GM12878 (cell line): Measurements from ENCODE around the gene TMEM82. TPM values are rescaled to one million over a fixed set of nuclear protein-coding genes. Genes with fewer than 3 reads are reported as not detected.

ENCODE experiments used
- ATAC-seq: fragments of 200-7000 bp; cut with Tn5 transposase; 3 replicates; pipeline ENCODE4 v1.9.1; 2020; ENCODE audit warnings: mild to moderate bottlenecking, moderate library complexity
- BruUV-seq: library from RNA; stranded (reverse); fragments of 400-500 nt; replicated peaks from 2 replicates; lab custom pipeline; 2021; lab: Mats Ljungman, UMichigan
- CTCF ChIA-PET: fragments of 300-600 bp; sonication (Branson Sonifier 250); formaldehyde crosslinking; extraction: SDS; loops from one replicate; lab custom pipeline; 2021; ENCODE audit warnings: inconsistent platforms; lab: Yijun Ruan, JAX
- POLR2A ChIA-PET: fragments of 350-600 bp; formaldehyde crosslinking; extraction: SDS; loops from one replicate; lab custom pipeline; 2021; ENCODE audit warnings: inconsistent platforms; lab: Charles Lee
- RAD21 ChIA-PET: fragments of 300-600 bp; sonication (Branson Sonifier 250); formaldehyde crosslinking; loops from one replicate; lab custom pipeline; 2023; ENCODE audit warnings: antibody characterized with exemption; ENCODE audit not compliant: unreplicated experiment; lab: Charles Lee
- SMC1A ChIA-PET: fragments of 300-600 bp; sonication (Branson Sonifier 250); formaldehyde crosslinking; loops from one replicate; lab custom pipeline; 2023; ENCODE audit not compliant: unreplicated experiment, uncharacterized antibody; lab: Charles Lee
- DNase-seq: peaks from one replicate; pipeline ENCODE4 v3.0.0-alpha.2; 2011; ENCODE audit warnings: low read depth, low spot score
- FAIRE-seq: peaks from 3 replicates; lab custom pipeline; 2011; peaks lifted over from hg19 to GRCh38; lab: Jason Lieb, UNC
- H2AFZ ChIP-seq: 2 replicates; pipeline ENCODE4 v1.6.0; 2011; ENCODE audit warnings: low read depth, low read length, control low read depth; ENCODE audit not compliant: control insufficient read depth
- H3K27ac ChIP-seq: 2 replicates; pipeline ENCODE4 v1.5.1; 2011; ENCODE audit warnings: control low read depth; ENCODE audit not compliant: control insufficient read depth, insufficient read depth
- H3K27me3 ChIP-seq, 2 experiments: replicated peaks in 1 of 2; 2 replicates each; pipeline versions ENCODE4 v1.6.0 to v1.6.1; 2011; ENCODE audit warnings: low read length in 1 of 2; ENCODE audit not compliant: control insufficient read depth in 2 of 2, insufficient read depth in 2 of 2
- H3K36me3 ChIP-seq, 2 experiments: 2 replicates each; pipeline ENCODE4 v1.5.1; 2011; ENCODE audit warnings: low read length in 1 of 2; ENCODE audit not compliant: control insufficient read depth in 2 of 2, insufficient read depth in 2 of 2
- H3K4me1 ChIP-seq: 2 replicates; pipeline ENCODE4 v1.6.1; 2011; ENCODE audit warnings: mild to moderate bottlenecking, low read length, moderate library complexity, mixed read lengths; ENCODE audit not compliant: control insufficient read depth, insufficient read depth
- H3K4me2 ChIP-seq: 2 replicates; pipeline ENCODE4 v1.6.0; 2011; ENCODE audit warnings: control low read depth; ENCODE audit not compliant: control insufficient read depth, insufficient read depth
- H3K4me3 ChIP-seq: fragments of 200-600 bp; sonication (generic); 2 replicates; pipeline ENCODE4 v1.5.1; 2016
- H3K79me2 ChIP-seq: 2 replicates; pipeline ENCODE4 v1.6.0; 2011; ENCODE audit warnings: low read length; ENCODE audit not compliant: control insufficient read depth, insufficient read depth
- H3K9ac ChIP-seq: 2 replicates; pipeline ENCODE4 v1.8.0; 2011; ENCODE audit warnings: low read length, control low read depth, mixed read lengths; ENCODE audit not compliant: control insufficient read depth, insufficient read depth
- H3K9me3 ChIP-seq: replicated peaks from 3 replicates; pipeline ENCODE4 v1.5.1; 2011; ENCODE audit warnings: mild to moderate bottlenecking, low read length; ENCODE audit not compliant: control insufficient read depth, insufficient read depth
- H4K20me1 ChIP-seq: 2 replicates; pipeline ENCODE4 v1.6.0; 2011; ENCODE audit not compliant: control insufficient read depth, insufficient read depth
- GATAD2B ChIP-seq: fragments of 450-650 bp; conservative IDR thresholded peaks from 2 replicates; pipeline ENCODE4 v1.6.1; 2017; ENCODE audit warnings: low read depth, mild to moderate bottlenecking, moderate library complexity
- HDAC2 ChIP-seq: fragments of 200-600 bp; sonication (generic); IDR thresholded peaks from 2 replicates; pipeline ENCODE4 v1.6.1; 2017
- MAX ChIP-seq: IDR thresholded peaks from 2 replicates; pipeline ENCODE4 v1.6.1; 2012; ENCODE audit warnings: low read depth, low read length, improper control_type of control experiment
- NFYB ChIP-seq: IDR thresholded peaks from 2 replicates; pipeline ENCODE4 v1.6.1; 2011; ENCODE audit warnings: low read depth, mild to moderate bottlenecking, low read length, improper control_type of control experiment, moderate library complexity; ENCODE audit not compliant: insufficient read depth
- SMAD1 ChIP-seq: fragments of 450-650 bp; IDR thresholded peaks from 2 replicates; pipeline ENCODE4 v1.6.1; 2018; ENCODE audit warnings: mild to moderate bottlenecking, low read depth; ENCODE audit not compliant: partially characterized antibody
- STAT1 ChIP-seq: fragments of 450-650 bp; conservative IDR thresholded peaks from 2 replicates; pipeline ENCODE4 v1.6.1; 2014; ENCODE audit warnings: antibody characterized with exemption, mild to moderate bottlenecking
- WGBS: methylation state at CpG from one replicate; pipeline ENCODE4 v1.1.6; 2016; ENCODE audit warnings: low lambda C conversion rate; ENCODE audit not compliant: insufficient replicate concordance, insufficient coverage; ENCODE audit errors: missing lambda C conversion rate; 5-methylcytosine and 5-hydroxymethylcytosine counted together
- in situ Hi-C: fragments of 300-500 bp; cut with MboI; formaldehyde crosslinking; loops from 9 replicates; pipeline ENCODE4 v1.14.3; 2018; ENCODE audit warnings: mixed read lengths
- intact Hi-C: fragments of 100-400 bp; cut with micrococcal nuclease; formaldehyde crosslinking; loops from one replicate; pipeline ENCODE4 v1.14.2; 2022; ENCODE audit not compliant: unreplicated experiment
- polyA plus RNA-seq, 11 experiments: library from polyadenylated mRNA; depleted of rRNA in 4 of 11; unstranded in 6 of 11; stranded (reverse) in 5 of 11; fragments of >200 nt; fragmentation: Nextera tagmentation in 4 of 11; fragmentation: Illumina TruSeq in 1 of 11; extraction: Ambion mirVana in 4 of 11; extraction: Trizol in 1 of 11; gene quantifications; 1 replicate in 1 of 11; 2 replicates in 10 of 11; pipeline versions ENCODE4 v1.2.1 to v1.2.3, GENCODE V29; 2011 to 2016; ENCODE audit warnings: inconsistent platforms in 2 of 11, missing spikeins in 2 of 11, low read depth in 1 of 11
- total RNA-seq, 4 experiments: library from RNA; depleted of rRNA in 3 of 4; stranded (reverse); fragments of >200 nt in 3 of 4; fragmentation: Illumina TruSeq in 1 of 4; extraction: Trizol in 1 of 4; gene quantifications; 2 replicates each; pipeline versions ENCODE4 v1.2.1 to v1.2.3, GENCODE V29; 2013 to 2021

TMEM82 gene
- total and polyA plus RNA-seq, 10 of the 15 experiments (the other 5 are each of a cell fraction or from before 2014, with no cell fraction given), result not detected

- DNase-seq, result no peak
- H3K4me1 ChIP-seq, result peaks cover 10% of the 10 kb centered on the region
- no peak for ATAC-seq
- H3K9me3 ChIP-seq, result no peaks in the 10 kb centered on the region; the same call in 2 of the 3 replicates
- H4K20me1 ChIP-seq, result no peaks in the 10 kb centered on the region
- H2AFZ ChIP-seq, result no peak overlapping the region
- ChIA-PET POLR2A (interaction anchor here (0.5 to 0.7 kb wide), 2 partner anchors 36 to 88 kb away, joined by 3 to 6 read pairs; no protein-coding TSS in a partner anchor), RAD21 (interaction anchor here (0.7 kb wide), 1 partner anchor 689 kb away, joined by 4 read pairs; no protein-coding TSS in a partner anchor), CTCF (no interaction called here), SMC1A (interaction anchor here (1.4 kb wide), 1 partner anchor 30 kb away, joined by 3 read pairs; no protein-coding TSS in a partner anchor)
- H3K4me3 ChIP-seq, result no peak overlapping the region
- WGBS, result 84% methylated on average over 8 of the region's 8 CpGs
- no peak overlapping the region for H3K27ac ChIP-seq
- H3K9ac ChIP-seq, result no peak overlapping the region
- intact Hi-C loops (no loop called here), in situ Hi-C loops (no loop called here)
- no peak overlapping the region for H3K4me2 ChIP-seq
- BruUV-seq, result no TSS peak
- H3K79me2 ChIP-seq, result peaks cover 26% of the 10 kb centered on the region
- no peak for TF ChIP-seq NFYB
- TF ChIP-seq STAT1, result no peak
- TF ChIP-seq MAX, result no peak
- TF ChIP-seq SMAD1, result no peak
- no peak for TF ChIP-seq HDAC2
- no peak for TF ChIP-seq GATAD2B
- no peak for FAIRE-seq
- H3K36me3 ChIP-seq, result peaks cover 7% of the 10 kb centered on the region in 2 experiments
- no peaks in the 10 kb centered on the region for H3K27me3 ChIP-seq
Measured at GRCh38 chr1:15701784-15702183, 40.5 kb upstream of the TMEM82 start.
